ENCODE measurements around the gene INSYN1. TPM values are rescaled to one million over a fixed set of nuclear protein-coding genes. Genes with fewer than 3 reads are reported as not detected.

The INSYN1 gene
- polyA plus RNA-seq, 1 donor: 3.7 TPM

GRCh38 chr15:73749971-73750370, 3.2 kb downstream of the INSYN1 start:
- no peaks in the 10 kb centered on the region for H3K4me1 ChIP-seq (ENCODE audit: control insufficient read depth, insufficient read depth, low read length)
- H3K27ac ChIP-seq (ENCODE audit: low read length): no peak overlapping the region
- DNase-seq: no peak
- no peak overlapping the region for H3K4me3 ChIP-seq (ENCODE audit: low read length)
- no CpG with 5 or more reads among the region's 5 CpGs for WGBS (ENCODE audit: insufficient coverage, low lambda C conversion rate)
- H3K36me3 ChIP-seq (ENCODE audit: control insufficient read depth, insufficient read depth, low read length): no peaks in the 10 kb centered on the region
- H3K27me3 ChIP-seq (ENCODE audit: control insufficient read depth, insufficient read depth, low read length): peaks cover 67% of the 10 kb centered on the region
- H3K9me3 ChIP-seq (ENCODE audit: control insufficient read depth, low read depth, low read length): no peaks in the 10 kb centered on the region

- no CpG with 5 or more reads among the region's 5 CpGs for WGBS (ENCODE audit: insufficient coverage, low lambda C conversion rate)
- Histone ChIP-seq H3K27ac (ENCODE audit: low read length) (no peak overlapping the region), H3K4me3 (ENCODE audit: low read length) (no peak overlapping the region), H3K9me3 (ENCODE audit: control insufficient read depth, low read depth, low read length) (no peaks in the 10 kb centered on the region), H3K4me1 (ENCODE audit: control insufficient read depth, insufficient read depth, low read length) (no peaks in the 10 kb centered on the region), H3K27me3 (ENCODE audit: control insufficient read depth, insufficient read depth, low read length) (peaks cover 63% of the 10 kb centered on the region), H3K36me3 (ENCODE audit: control insufficient read depth, insufficient read depth, low read length) (no peaks in the 10 kb centered on the region)
- DNase-seq: no peak
Measured at GRCh38 chr15:73749533-73749932, 3.6 kb downstream of the INSYN1 start.

DNA sequence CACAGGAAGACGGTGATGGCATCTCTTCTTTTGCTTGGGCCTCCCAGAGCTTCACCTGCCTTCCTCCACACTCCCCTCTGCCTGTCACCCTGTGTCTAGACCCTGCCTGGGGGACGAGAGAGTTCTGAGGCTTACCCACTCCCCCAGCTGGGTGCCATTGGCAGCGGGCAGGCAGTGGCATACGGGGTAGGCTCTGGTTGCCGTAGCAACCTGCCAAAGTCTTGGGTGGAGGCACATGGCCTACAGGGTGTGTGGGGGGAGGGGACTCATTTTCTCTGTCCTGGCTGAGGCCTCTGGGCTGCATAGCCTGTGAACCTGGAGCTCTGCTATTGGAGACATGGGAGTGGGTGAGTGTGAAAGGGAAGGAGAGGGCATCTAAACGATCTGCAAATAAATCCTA, 4.4 kb downstream of the INSYN1 start:
- H3K27ac ChIP-seq (ENCODE audit: low read length): no peak overlapping the region
- no peak for DNase-seq
- H3K9me3 ChIP-seq (ENCODE audit: control insufficient read depth, low read depth, low read length): no peaks in the 10 kb centered on the region
- no peak overlapping the region for H3K4me3 ChIP-seq (ENCODE audit: low read length)
- WGBS (ENCODE audit: insufficient coverage, low lambda C conversion rate): no CpG with 5 or more reads among the region's 6 CpGs
- peaks cover 55% of the 10 kb centered on the region for H3K27me3 ChIP-seq (ENCODE audit: control insufficient read depth, insufficient read depth, low read length)
- no peaks in the 10 kb centered on the region for H3K36me3 ChIP-seq (ENCODE audit: control insufficient read depth, insufficient read depth, low read length)
- H3K4me1 ChIP-seq (ENCODE audit: control insufficient read depth, insufficient read depth, low read length): no peaks in the 10 kb centered on the region

DNA sequence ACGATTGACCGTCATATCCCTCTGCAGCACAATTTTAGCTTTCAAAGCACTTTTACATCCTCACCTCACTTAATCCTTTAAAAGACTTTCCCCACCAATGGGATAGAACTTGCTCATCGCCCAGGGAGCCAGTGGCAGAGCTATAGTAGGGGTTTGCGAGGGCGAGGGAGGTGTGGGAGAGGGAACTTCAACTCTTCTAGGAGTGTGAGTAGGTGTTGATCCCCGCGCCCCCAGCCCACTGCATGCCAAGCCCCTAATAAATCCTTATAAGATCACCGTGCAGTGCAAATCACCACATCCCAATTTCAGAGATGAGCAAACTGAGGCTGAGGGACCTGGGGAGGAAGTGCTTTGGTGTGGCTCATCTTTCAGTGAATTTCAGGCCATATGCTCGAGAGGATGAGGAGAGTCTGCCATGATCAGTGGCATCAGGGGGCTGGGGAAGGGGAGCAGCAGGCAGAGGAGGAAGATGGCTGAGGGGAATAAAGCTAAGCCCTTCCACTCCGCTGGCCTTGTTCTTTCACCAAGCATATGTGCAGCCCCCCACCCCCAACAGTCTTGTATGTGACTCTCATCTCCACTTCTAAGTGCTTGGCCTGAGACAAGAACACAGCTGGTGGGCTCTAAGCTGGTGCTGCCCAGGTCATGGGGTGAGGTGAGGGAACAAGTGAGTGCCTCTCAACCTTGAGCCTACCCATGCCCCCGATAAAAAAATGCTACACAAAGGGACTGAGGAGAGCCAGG, 5.1 kb downstream of the INSYN1 start:
- Histone ChIP-seq H3K27me3 (ENCODE audit: control insufficient read depth, insufficient read depth, low read length) (peaks cover 49% of the 10 kb centered on the region), H3K4me1 (ENCODE audit: control insufficient read depth, insufficient read depth, low read length) (no peaks in the 10 kb centered on the region), H3K4me3 (ENCODE audit: low read length) (no peak overlapping the region), H3K27ac (ENCODE audit: low read length) (no peak overlapping the region), H3K9me3 (ENCODE audit: control insufficient read depth, low read depth, low read length) (no peaks in the 10 kb centered on the region), H3K36me3 (ENCODE audit: control insufficient read depth, insufficient read depth, low read length) (no peaks in the 10 kb centered on the region)
- WGBS (ENCODE audit: insufficient coverage, low lambda C conversion rate): no CpG with 5 or more reads among the region's 11 CpGs
- DNase-seq: no peak

GRCh38 chr15:73746883-73747282, 6.3 kb downstream of the INSYN1 start:
- Histone ChIP-seq H3K27me3 (ENCODE audit: control insufficient read depth, insufficient read depth, low read length) (peaks cover 44% of the 10 kb centered on the region), H3K4me1 (ENCODE audit: control insufficient read depth, insufficient read depth, low read length) (no peaks in the 10 kb centered on the region), H3K27ac (ENCODE audit: low read length) (no peak overlapping the region), H3K36me3 (ENCODE audit: control insufficient read depth, insufficient read depth, low read length) (no peaks in the 10 kb centered on the region), H3K9me3 (ENCODE audit: control insufficient read depth, low read depth, low read length) (no peaks in the 10 kb centered on the region), H3K4me3 (ENCODE audit: low read length) (no peak overlapping the region)
- DNase-seq: no peak
- 44% methylated on average over 3 of the region's 7 CpGs for WGBS (ENCODE audit: insufficient coverage, low lambda C conversion rate)

DNA sequence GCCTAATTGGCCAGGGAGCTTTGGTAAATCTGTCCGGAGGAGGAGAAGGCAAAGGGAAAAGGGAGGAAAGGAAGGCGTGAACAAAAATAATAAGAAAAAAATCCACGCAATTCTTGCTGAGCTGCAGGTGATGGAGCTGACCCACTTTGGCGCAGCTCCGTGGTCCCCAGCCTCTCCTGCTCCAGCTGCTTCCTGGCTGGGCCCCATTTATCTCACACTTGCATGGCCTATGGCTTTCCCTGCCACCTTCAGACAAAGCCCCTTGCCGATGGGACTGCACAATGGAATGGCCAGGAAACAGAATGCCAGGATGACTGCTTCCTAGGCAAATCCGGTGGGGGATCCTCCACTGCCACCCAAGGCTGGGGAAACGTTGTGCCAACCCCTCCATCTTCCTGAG, 6.9 kb downstream of the INSYN1 start:
- Histone ChIP-seq H3K9me3 (ENCODE audit: control insufficient read depth, low read depth, low read length) (no peaks in the 10 kb centered on the region), H3K27me3 (ENCODE audit: control insufficient read depth, insufficient read depth, low read length) (peaks cover 39% of the 10 kb centered on the region), H3K27ac (ENCODE audit: low read length) (no peak overlapping the region), H3K36me3 (ENCODE audit: control insufficient read depth, insufficient read depth, low read length) (no peaks in the 10 kb centered on the region), H3K4me1 (ENCODE audit: control insufficient read depth, insufficient read depth, low read length) (no peaks in the 10 kb centered on the region), H3K4me3 (ENCODE audit: low read length) (no peak overlapping the region)
- no peak for DNase-seq
- WGBS (ENCODE audit: insufficient coverage, low lambda C conversion rate): no CpG with 5 or more reads among the region's 8 CpGs

- Histone ChIP-seq H3K36me3 (ENCODE audit: control insufficient read depth, insufficient read depth, low read length) (no peaks in the 10 kb centered on the region), H3K4me1 (ENCODE audit: control insufficient read depth, insufficient read depth, low read length) (no peaks in the 10 kb centered on the region), H3K27me3 (ENCODE audit: control insufficient read depth, insufficient read depth, low read length) (peaks cover 27% of the 10 kb centered on the region), H3K27ac (ENCODE audit: low read length) (no peak overlapping the region), H3K9me3 (ENCODE audit: control insufficient read depth, low read depth, low read length) (no peaks in the 10 kb centered on the region), H3K4me3 (ENCODE audit: low read length) (no peak overlapping the region)
- WGBS (ENCODE audit: insufficient coverage, low lambda C conversion rate): 80% methylated on average over 1 of the region's 7 CpGs
- no peak for DNase-seq
Measured at GRCh38 chr15:73745073-73745472, 8.1 kb downstream of the INSYN1 start.

DNA sequence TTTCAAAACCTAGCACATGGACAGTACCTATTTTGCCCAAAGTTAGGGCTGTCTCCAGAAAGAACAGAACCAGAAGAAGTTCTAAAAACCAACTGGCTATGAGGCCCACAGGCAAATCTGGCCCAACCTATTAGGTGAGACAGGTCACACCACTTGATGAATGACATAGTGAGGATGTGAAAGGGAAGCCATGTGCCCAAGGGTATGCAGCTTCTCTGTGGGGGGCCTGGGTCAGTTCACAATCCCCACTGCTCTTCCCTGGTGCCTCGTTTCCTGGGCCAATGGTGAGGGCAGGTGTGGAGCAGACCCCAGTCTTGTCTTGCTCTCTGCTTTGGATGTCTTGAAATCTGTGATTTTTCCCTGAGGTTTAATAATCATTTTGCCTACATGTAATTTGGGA, 8.9 kb downstream of the INSYN1 start:
- DNase-seq: no peak
- H3K4me1 ChIP-seq (ENCODE audit: control insufficient read depth, insufficient read depth, low read length): no peaks in the 10 kb centered on the region
- no CpG with 5 or more reads among the region's 1 CpG for WGBS (ENCODE audit: insufficient coverage, low lambda C conversion rate)
- no peaks in the 10 kb centered on the region for H3K36me3 ChIP-seq (ENCODE audit: control insufficient read depth, insufficient read depth, low read length)
- no peak overlapping the region for H3K4me3 ChIP-seq (ENCODE audit: low read length)
- no peaks in the 10 kb centered on the region for H3K9me3 ChIP-seq (ENCODE audit: control insufficient read depth, low read depth, low read length)
- H3K27ac ChIP-seq (ENCODE audit: low read length): no peak overlapping the region
- peaks cover 21% of the 10 kb centered on the region for H3K27me3 ChIP-seq (ENCODE audit: control insufficient read depth, insufficient read depth, low read length)

DNA sequence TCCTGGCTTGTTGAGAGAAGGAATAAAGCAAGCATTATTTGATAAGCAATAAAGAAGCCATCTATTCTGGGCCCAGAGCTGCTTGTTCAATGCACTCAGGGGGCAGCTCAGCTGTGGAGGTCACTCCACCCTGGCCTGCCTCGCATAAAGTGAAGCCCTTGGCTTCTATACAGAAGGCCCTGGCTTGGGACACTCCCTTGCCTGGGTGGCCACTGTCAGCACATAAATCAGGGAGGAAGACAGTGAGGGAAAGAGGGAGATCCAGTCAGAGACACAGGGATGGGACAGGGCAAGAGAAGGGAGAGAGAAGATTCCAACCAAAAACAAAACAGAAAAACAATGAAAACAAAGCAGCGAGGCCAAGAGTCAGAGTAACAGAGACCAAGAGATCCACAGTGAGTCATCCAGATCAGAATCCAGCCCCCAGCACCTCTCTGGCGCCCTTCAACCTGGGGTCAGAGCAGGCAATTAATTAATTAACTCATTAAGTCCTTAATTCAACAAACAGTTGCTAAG, 11.8 kb downstream of the INSYN1 start:
- no peaks in the 10 kb centered on the region for H3K4me1 ChIP-seq (ENCODE audit: control insufficient read depth, insufficient read depth, low read length)
- H3K9me3 ChIP-seq (ENCODE audit: control insufficient read depth, low read depth, low read length): no peaks in the 10 kb centered on the region
- H3K36me3 ChIP-seq (ENCODE audit: control insufficient read depth, insufficient read depth, low read length): no peaks in the 10 kb centered on the region
- peaks cover 6% of the 10 kb centered on the region for H3K27me3 ChIP-seq (ENCODE audit: control insufficient read depth, insufficient read depth, low read length)
- DNase-seq: no peak
- no CpG with 5 or more reads among the region's 3 CpGs for WGBS (ENCODE audit: insufficient coverage, low lambda C conversion rate)
- no peak overlapping the region for H3K27ac ChIP-seq (ENCODE audit: low read length)
- H3K4me3 ChIP-seq (ENCODE audit: low read length): no peak overlapping the region

GRCh38 chr15:73740152-73741048, 12.8 kb downstream of the INSYN1 start:
- Histone ChIP-seq H3K27ac (ENCODE audit: low read length) (no peak overlapping the region), H3K36me3 (ENCODE audit: control insufficient read depth, insufficient read depth, low read length) (no peaks in the 10 kb centered on the region), H3K4me3 (ENCODE audit: low read length) (no peak overlapping the region), H3K9me3 (ENCODE audit: control insufficient read depth, low read depth, low read length) (no peaks in the 10 kb centered on the region), H3K4me1 (ENCODE audit: control insufficient read depth, insufficient read depth, low read length) (no peaks in the 10 kb centered on the region), H3K27me3 (ENCODE audit: control insufficient read depth, insufficient read depth, low read length) (peaks cover 3% of the 10 kb centered on the region)
- no CpG with 5 or more reads among the region's 25 CpGs for WGBS (ENCODE audit: insufficient coverage, low lambda C conversion rate)
- DNase-seq: no peak
